GM12891 (cell line): ENCODE data around the gene LRRC75A.
"Not testable (repeated sequence)": the region's sequence is repeated elsewhere in the genome, so short reads cannot be mapped to it uniquely, and the experiment has no call there.

Experiments
- DNase-seq: peaks from one replicate; pipeline ENCODE4 v3.0.0; 2011; ENCODE audit warnings: low spot score; ENCODE audit not compliant: insufficient read length
- FAIRE-seq: peaks from 2 replicates; lab custom pipeline; 2011; peaks lifted over from hg19 to GRCh38; lab: Jason Lieb, UNC
- PAX5 ChIP-seq: IDR thresholded peaks from 2 replicates; pipeline ENCODE4 v1.6.1; 2011; ENCODE audit warnings: low read length, moderate library complexity, mild to moderate bottlenecking; ENCODE audit not compliant: insufficient read depth, severe bottlenecking
- POLR2A ChIP-seq: IDR thresholded peaks from 2 replicates; pipeline ENCODE4 v1.6.1; 2011; ENCODE audit warnings: low read depth, low read length, control low read depth
- POLR2AphosphoS5 ChIP-seq: IDR thresholded peaks from 2 replicates; pipeline ENCODE4 v1.6.1; 2011; ENCODE audit warnings: low read depth, low read length, control low read depth
- POU2F2 ChIP-seq: IDR thresholded peaks from 2 replicates; pipeline ENCODE4 v1.6.1; 2011; ENCODE audit warnings: low read depth, mild to moderate bottlenecking, control low read depth, low read length, moderate library complexity
- SPI1 ChIP-seq: IDR thresholded peaks from 2 replicates; pipeline ENCODE4 v1.6.1; 2011; ENCODE audit warnings: low read depth, low read length, control low read depth
- TAF1 ChIP-seq: IDR thresholded peaks from 2 replicates; pipeline ENCODE4 v1.6.1; 2011; ENCODE audit warnings: low read depth, low read length, control low read depth

The LRRC75A gene

DNA sequence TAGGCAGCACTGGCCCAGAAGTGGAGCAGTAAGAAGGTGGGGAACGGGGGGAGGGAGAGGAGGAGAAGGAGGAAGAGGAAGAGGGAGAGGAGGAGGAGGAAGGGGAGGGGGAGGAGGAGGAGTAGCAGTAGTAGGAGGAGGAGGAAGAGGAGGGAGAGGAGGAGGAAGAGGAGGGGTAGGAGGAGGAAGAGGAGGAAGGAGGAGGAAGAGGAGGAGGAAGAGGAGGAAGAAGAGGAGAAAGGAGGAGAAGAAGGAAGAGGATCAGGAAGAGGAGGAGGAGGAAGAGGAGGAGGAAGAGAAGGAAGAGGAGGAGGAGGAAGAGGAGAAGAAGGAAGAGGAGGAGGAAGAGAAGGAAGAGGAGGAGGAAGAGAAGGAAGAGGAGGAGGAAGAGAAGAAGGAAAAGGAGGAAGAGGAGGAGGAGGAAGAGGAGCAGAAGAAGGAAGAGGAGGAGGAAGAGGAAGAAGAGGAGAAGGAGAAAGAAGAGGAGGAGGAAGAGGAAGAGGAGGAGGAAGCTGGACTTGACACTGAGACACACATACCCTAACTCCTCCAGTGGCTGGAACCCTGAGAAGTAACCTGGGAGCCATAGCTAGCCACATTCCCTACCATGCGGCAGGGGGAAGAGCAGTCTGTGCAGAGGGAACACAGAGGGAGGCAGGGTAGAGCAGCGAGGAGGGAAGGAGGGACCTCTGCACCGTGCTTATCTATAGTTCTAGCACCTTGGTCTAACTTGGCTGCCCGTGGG is 35.8 kb downstream of the LRRC75A start:
- no peak for TF ChIP-seq POLR2A
- DNase-seq (no peak), FAIRE-seq (no peak)

DNA sequence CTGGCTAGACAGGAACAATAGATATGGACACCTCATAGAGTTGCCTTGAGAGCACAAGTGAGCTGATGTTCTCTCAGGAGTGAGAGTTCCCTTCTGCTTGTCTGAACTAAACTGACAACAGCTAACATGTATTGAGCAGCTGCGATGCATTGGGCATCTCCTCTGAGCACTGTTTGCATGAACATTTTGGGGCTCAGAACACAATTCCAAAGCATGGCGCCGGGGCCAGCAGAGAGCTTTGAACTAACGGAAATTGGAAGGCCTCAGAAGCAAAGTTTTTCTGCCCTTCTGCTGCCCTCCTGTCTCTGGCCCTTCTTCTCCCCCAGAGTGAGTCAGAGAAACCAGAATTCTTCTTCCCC is 38.5 kb downstream of the LRRC75A start:
- no peak for FAIRE-seq
- TF ChIP-seq POLR2AphosphoS5: no peak
- no peak for TF ChIP-seq TAF1
- no peak for DNase-seq

DNA sequence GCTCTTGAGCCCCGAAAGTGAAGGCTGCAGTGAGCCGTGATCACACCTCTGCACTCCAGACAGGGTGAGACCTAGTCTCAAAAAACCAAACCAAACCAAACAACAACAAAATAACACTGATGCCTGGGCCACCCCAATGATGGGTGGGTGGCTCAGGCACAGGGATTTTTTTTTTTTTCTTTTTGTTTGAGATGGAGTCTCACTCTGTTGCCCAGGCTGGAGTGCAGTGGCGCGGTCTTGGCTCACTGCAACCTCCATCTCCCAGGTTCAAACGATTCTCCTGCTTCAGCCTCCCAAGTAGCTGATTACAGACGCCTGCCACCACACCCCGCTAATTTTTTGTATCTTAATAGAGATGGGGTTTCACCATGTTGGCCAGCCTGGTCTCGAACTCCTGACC is 39.7 kb downstream of the LRRC75A start:
- not testable (repeated sequence) for FAIRE-seq, DNase-seq

GRCh38 chr17:16450028-16450427 is 42.0 kb downstream of the LRRC75A start:
- DNase-seq: no peak
- TF ChIP-seq PAX5 (no peak), POLR2A (no peak), POLR2AphosphoS5 (no peak), SPI1 (no peak), TAF1 (no peak), POU2F2 (no peak)
- no peak for FAIRE-seq

- TF ChIP-seq POLR2A: no peak
- TF ChIP-seq POU2F2: no peak
- no peak for TF ChIP-seq TAF1
- TF ChIP-seq SPI1: no peak
- no peak for TF ChIP-seq PAX5
- TF ChIP-seq POLR2AphosphoS5: no peak
- FAIRE-seq (no peak), DNase-seq (no peak)
These were observed 42.8 kb downstream of the LRRC75A start for GRCh38 chr17:16449121-16449570.

- FAIRE-seq (peak; percentile 5), DNase-seq (no peak)
- TF ChIP-seq POLR2AphosphoS5 (no peak), POLR2A (no peak), POU2F2 (no peak), PAX5 (no peak), TAF1 (no peak), SPI1 (no peak)
These were observed 43.5 kb downstream of the LRRC75A start for GRCh38 chr17:16448490-16448889.

GRCh38 chr17:16447676-16448075 is 44.3 kb downstream of the LRRC75A start:
- FAIRE-seq: no peak
- no peak for DNase-seq
- TF ChIP-seq TAF1 (no peak), POU2F2 (no peak), SPI1 (no peak), POLR2A (no peak), PAX5 (no peak), POLR2AphosphoS5 (no peak)

- FAIRE-seq (no peak), DNase-seq (no peak)
- TF ChIP-seq POLR2AphosphoS5 (peak; percentile 23; the same call in 1 of the 2 replicates), TAF1 (no peak), POLR2A (no peak), SPI1 (no peak)
These were observed 45.5 kb downstream of the LRRC75A start for GRCh38 chr17:16446338-16446983.

DNA sequence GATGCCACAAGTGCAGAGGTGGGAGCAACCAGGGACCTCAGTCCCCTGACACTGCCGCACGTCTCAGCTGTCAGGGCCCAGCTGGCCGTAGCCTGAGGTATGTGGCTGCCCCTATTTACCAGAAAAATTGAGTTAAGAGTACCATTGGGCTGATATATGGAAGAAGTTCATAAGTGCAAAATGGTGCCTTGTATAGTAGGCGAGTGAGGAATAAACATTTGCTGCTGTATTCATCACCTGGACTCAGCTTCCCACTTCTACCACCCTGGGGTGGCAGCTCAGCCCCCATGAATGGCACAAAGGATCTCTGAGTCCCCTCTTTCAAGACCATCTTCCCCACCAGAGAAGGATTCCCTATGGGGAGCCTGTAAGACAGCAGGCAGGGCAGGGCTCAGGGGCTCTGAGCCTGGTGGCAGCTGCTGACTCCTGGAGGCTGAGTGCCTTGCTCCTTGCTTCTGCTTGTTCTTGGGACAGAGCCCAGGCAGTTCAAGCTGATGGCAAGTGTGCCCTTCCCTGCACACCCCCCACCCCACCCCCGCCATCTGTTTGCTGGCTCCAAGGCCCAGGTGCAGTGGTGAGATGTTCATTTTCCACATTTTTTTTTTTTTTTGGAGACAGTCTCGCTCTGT is 47.6 kb downstream of the LRRC75A start:
- DNase-seq (no peak), FAIRE-seq (no peak)
- peak; percentile 14; the same call in 1 of the 2 replicates for TF ChIP-seq POLR2AphosphoS5
- TF ChIP-seq SPI1: no peak

DNA sequence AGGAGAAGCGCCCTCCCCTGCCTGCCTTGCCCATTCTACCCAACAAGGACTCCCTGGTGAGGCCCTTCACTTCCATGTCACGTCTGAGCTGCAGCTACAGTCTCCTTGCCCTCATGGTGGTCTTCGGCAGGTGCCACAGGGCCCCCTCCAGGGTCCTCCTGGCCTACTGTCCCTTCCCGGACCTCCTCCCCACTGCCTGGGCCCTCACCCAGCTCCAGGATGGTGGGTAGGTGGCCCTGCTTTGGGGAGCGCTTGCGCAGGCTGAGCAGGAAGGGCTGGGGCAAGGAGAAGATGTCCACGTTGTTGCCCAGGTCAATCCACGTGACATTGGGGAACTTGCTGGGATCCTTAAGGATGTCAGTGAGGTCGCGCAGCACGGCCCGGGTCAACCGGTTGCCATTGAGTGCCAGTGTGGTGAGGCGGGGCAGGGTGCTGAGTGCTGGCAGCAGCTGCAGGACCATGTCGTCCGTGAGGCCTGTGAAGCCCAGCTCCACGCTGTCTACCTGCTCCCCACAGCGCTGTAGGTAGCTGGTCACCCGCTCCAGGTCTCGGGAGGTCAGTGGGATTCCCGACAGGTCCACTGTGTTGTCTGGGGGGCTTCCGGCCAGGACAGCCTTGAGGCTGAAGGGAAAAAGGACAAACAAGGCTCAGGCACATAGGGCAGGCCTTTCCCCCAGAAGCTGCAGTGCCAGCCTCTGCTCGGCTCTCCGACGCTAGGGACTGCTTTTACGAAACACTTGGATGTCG is 48.3 kb downstream of the LRRC75A start:
- DNase-seq (no peak), FAIRE-seq (no peak)
- TF ChIP-seq POLR2AphosphoS5: peak; percentile 71
- no peak for TF ChIP-seq POU2F2
- TF ChIP-seq POLR2A: peak; percentile 9; the same call in 1 of the 2 replicates
- no peak for TF ChIP-seq SPI1
- no peak for TF ChIP-seq TAF1
- TF ChIP-seq PAX5: no peak
